ENCODE measurements around the gene CAMK1D.

CAMK1D gene

GRCh38 chr10:12463459-12463838 is 114.1 kb downstream of the CAMK1D start (continued):
- TF ChIP-seq TSHZ2 (CRISPR knock-in tag; IDR thresholded peaks at IDR 0.05), result no peak
- TF ChIP-seq ZFP30 (CRISPR knock-in tag; IDR thresholded peaks at IDR 0.05), result no peak

DNA sequence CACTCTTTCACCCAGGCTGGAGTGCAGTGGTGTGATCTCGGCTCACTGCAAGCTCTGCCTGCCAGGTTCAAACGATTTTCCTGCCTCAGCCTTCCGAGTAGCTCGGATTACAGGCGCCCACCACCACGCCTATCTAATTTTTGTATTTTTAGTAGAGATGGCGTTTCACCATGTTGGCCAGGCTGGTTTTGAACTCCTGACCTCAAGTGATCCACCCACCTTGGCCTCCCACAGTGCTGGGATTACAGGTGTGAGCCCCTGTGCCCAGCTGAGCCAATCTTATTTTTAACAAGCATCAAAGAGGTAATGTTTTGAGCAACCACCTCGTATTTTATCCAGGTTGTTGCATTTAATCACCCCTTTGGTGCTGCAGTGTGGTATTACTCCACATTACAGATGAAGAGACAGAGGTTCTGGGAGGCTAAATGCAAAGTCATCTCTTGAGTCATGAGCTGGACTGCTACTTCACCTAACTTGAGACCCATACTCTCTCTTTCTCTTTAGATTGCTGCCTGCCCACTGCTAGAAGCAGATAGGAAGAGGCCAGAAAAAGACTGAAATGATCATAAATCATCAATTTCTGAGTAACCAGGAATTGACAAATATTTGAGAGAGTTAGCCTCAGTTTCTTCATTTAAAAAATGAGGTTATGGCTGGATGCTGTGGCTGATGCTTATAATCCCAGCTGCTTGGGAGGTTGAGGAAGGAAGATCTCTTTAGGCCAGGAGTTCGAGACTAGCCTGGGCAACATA is 116.2 kb downstream of the CAMK1D start:
- TF ChIP-seq ISL1 (CRISPR knock-in tag; IDR thresholded peaks at IDR 0.05) (no peak), RARB (CRISPR knock-in tag; IDR thresholded peaks at IDR 0.05) (no peak), ZNF8 (CRISPR knock-in tag; IDR thresholded peaks at IDR 0.05) (no peak), ZC3H10 (CRISPR knock-in tag; IDR thresholded peaks at IDR 0.05) (no peak)
- ATAC-seq, result no peak

GRCh38 chr10:12466704-12467305 is 117.5 kb downstream of the CAMK1D start:
- ATAC-seq, result no peak
- TF ChIP-seq CREB5 (CRISPR knock-in tag; IDR thresholded peaks at IDR 0.05; ENCODE audit: low read depth), result no peak
- TF ChIP-seq SNAI2 (CRISPR knock-in tag; IDR thresholded peaks at IDR 0.05), result no peak

GRCh38 chr10:12469345-12469744 is 120.0 kb downstream of the CAMK1D start:
- no peak for TF ChIP-seq GLIS3 (CRISPR knock-in tag; IDR thresholded peaks at IDR 0.05)
- no peak for TF ChIP-seq ZFP30 (CRISPR knock-in tag; IDR thresholded peaks at IDR 0.05)
- TF ChIP-seq OSR1 (CRISPR knock-in tag; IDR thresholded peaks at IDR 0.05), result no peak
- no peak for ATAC-seq

DNA sequence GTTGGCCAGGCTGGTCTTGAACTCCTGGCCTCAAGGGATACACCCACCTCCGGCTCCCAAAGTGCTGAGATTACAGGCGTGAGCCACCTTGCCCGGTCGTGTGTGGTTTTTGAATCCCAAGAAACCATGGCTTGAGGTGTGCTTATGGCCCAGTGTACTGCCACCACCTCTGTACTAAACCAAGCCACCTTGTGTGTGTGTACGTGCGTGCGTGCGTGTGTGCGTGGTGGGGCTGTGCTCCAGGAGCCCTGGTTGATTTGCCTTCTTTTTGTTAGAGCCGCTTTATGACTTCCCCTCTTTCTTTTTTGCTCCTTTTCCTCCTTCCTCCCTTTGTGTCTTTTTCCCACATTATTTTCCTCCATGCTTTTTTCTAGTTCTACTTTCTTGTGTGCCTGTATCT is 121.4 kb downstream of the CAMK1D start:
- TF ChIP-seq OSR1 (CRISPR knock-in tag; IDR thresholded peaks at IDR 0.05) (no peak), ESRRG (CRISPR knock-in tag; IDR thresholded peaks at IDR 0.05) (no peak), ZNF565 (CRISPR knock-in tag; conservative IDR thresholded peaks at IDR 0.05; ENCODE audit: low read depth) (no peak)
- TF ChIP-seq, protein P1, sequence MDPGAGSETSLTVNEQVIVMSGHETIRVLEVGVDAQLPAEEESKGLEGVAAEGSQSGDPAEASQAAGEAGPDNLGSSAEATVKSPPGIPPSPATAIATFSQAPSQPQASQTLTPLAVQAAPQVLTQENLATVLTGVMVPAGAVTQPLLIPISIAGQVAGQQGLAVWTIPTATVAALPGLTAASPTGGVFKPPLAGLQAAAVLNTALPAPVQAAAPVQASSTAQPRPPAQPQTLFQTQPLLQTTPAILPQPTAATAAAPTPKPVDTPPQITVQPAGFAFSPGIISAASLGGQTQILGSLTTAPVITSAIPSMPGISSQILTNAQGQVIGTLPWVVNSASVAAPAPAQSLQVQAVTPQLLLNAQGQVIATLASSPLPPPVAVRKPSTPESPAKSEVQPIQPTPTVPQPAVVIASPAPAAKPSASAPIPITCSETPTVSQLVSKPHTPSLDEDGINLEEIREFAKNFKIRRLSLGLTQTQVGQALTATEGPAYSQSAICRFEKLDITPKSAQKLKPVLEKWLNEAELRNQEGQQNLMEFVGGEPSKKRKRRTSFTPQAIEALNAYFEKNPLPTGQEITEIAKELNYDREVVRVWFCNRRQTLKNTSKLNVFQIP (CRISPR knock-in tag; IDR thresholded peaks at IDR 0.05; ENCODE audit: borderline replicate concordance, low read depth), result no peak
- ATAC-seq, result no peak

- TF ChIP-seq ZC3H10 (CRISPR knock-in tag; IDR thresholded peaks at IDR 0.05), result no peak
- TF ChIP-seq ISL1 (CRISPR knock-in tag; IDR thresholded peaks at IDR 0.05), result no peak
- no peak for TF ChIP-seq RARB (CRISPR knock-in tag; IDR thresholded peaks at IDR 0.05)
- no peak for TF ChIP-seq TOX (CRISPR knock-in tag; IDR thresholded peaks at IDR 0.05; ENCODE audit: borderline replicate concordance)
- no peak for TF ChIP-seq ZNF70 (CRISPR knock-in tag; IDR thresholded peaks at IDR 0.05)
- TF ChIP-seq ZNF565 (CRISPR knock-in tag; conservative IDR thresholded peaks at IDR 0.05; ENCODE audit: low read depth), result no peak
- TF ChIP-seq, protein P1 (CRISPR knock-in tag; IDR thresholded peaks at IDR 0.05; ENCODE audit: borderline replicate concordance, low read depth), result no peak
- no peak for TF ChIP-seq ZFP3 (CRISPR knock-in tag; IDR thresholded peaks at IDR 0.05)
- TF ChIP-seq BACH2 (CRISPR knock-in tag; IDR thresholded peaks at IDR 0.05; ENCODE audit: borderline replicate concordance), result no peak
- TF ChIP-seq SNAI2 (CRISPR knock-in tag; IDR thresholded peaks at IDR 0.05), result no peak
- no peak for TF ChIP-seq ZNF8 (CRISPR knock-in tag; IDR thresholded peaks at IDR 0.05)
- no peak for ATAC-seq
These were observed 121.8 kb downstream of the CAMK1D start for GRCh38 chr10:12471135-12471534.

All from SK-N-SH treated with all-trans-retinoic acid at 6 μM for 48 hours (cell line).